Hepatocyte (in vitro differentiated cells): ENCODE measurements around the gene OR2K2.

ENCODE experiments used
- EZH2 ChIP-seq: fragments of 200-600 bp; sonication (generic); IDR thresholded peaks from 2 replicates; pipeline ENCODE4 v1.6.1; 2016; ENCODE audit warnings: antibody characterized with exemption, mild to moderate bottlenecking, borderline replicate concordance
- EZH2phosphoT487 ChIP-seq: fragments of 200-600 bp; sonication (generic); IDR thresholded peaks from one replicate; pipeline ENCODE4 v1.6.1; 2018; ENCODE audit warnings: antibody characterized with exemption, mild to moderate bottlenecking, low read depth, moderate library complexity; ENCODE audit not compliant: unreplicated experiment, severe bottlenecking
- TF ChIP-seq, protein P1 (sequence below): fragments of 200-600 bp; sonication (generic); IDR thresholded peaks from 2 replicates; pipeline ENCODE4 v1.5.1; 2016; ENCODE audit warnings: antibody characterized with exemption, mild to moderate bottlenecking; ENCODE audit not compliant: poor library complexity

DNA sequence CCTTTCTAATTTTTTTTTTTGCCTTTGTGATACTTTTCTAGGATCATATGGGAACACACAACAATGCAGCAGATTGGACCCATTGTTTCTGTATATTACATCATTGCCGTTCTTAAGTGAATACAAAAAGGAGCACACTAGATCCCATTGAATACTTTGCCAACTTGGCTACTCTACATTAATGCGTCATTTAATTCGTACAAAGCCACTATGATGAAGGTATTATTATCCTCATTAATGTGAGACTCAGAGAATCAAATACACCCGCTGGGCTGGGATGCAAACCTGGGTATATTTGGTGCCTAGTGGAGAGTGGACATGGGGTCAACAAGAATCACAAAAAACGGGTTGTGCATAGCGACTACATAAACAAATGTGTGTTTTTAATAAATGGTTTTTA lies 31.9 kb downstream of the OR2K2 start:
- TF ChIP-seq, protein P1, sequence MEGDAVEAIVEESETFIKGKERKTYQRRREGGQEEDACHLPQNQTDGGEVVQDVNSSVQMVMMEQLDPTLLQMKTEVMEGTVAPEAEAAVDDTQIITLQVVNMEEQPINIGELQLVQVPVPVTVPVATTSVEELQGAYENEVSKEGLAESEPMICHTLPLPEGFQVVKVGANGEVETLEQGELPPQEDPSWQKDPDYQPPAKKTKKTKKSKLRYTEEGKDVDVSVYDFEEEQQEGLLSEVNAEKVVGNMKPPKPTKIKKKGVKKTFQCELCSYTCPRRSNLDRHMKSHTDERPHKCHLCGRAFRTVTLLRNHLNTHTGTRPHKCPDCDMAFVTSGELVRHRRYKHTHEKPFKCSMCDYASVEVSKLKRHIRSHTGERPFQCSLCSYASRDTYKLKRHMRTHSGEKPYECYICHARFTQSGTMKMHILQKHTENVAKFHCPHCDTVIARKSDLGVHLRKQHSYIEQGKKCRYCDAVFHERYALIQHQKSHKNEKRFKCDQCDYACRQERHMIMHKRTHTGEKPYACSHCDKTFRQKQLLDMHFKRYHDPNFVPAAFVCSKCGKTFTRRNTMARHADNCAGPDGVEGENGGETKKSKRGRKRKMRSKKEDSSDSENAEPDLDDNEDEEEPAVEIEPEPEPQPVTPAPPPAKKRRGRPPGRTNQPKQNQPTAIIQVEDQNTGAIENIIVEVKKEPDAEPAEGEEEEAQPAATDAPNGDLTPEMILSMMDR = no peak
- TF ChIP-seq EZH2 (no peak), EZH2phosphoT487 (no peak)
